DND-41 (cell line): ENCODE results near the gene DCAF11.

Experiments used
- ATAC-seq: fragments of 200-7000 bp; cut with Tn5 transposase; 3 replicates; pipeline ENCODE4 v1.9.1; 2021; ENCODE audit warnings: low read depth; ENCODE audit not compliant: insufficient read depth
- DNase-seq: peaks from one replicate; pipeline ENCODE4 v3.0.0-alpha.2; 2020
- H2AFZ ChIP-seq: 2 replicates; pipeline ENCODE4 v1.6.0; 2012; ENCODE audit warnings: low read depth, low read length
- H3K27ac ChIP-seq: 2 replicates; pipeline ENCODE4 v1.5.1; 2012; ENCODE audit warnings: low read length, inconsistent platforms
- H3K27me3 ChIP-seq: fragments of 200-600 bp; sonication (generic); 2 replicates; pipeline ENCODE4 v1.6.0; 2012; ENCODE audit warnings: low read length, mild to moderate bottlenecking, inconsistent platforms; ENCODE audit not compliant: insufficient read depth, poor library complexity
- H3K36me3 ChIP-seq: 2 replicates; pipeline ENCODE4 v1.5.1; 2012; ENCODE audit warnings: low read length, inconsistent platforms; ENCODE audit not compliant: insufficient read depth
- H3K4me1 ChIP-seq: 2 replicates; pipeline ENCODE4 v1.5.1; 2012; ENCODE audit warnings: mild to moderate bottlenecking, low read length; ENCODE audit not compliant: insufficient read depth
- H3K4me2 ChIP-seq: 2 replicates; pipeline ENCODE4 v1.6.0; 2012; ENCODE audit warnings: mild to moderate bottlenecking, moderate library complexity, low read length, inconsistent platforms; ENCODE audit not compliant: insufficient read depth
- H3K4me3 ChIP-seq, 2 experiments: fragments of 200-600 bp in 1 of 2; shearing (Covaris generic) in 1 of 2; 2 replicates each; pipeline ENCODE4 v1.5.1; 2012 to 2016; ENCODE audit warnings: inconsistent platforms in 2 of 2, low read length in 2 of 2, mild to moderate bottlenecking in 2 of 2, low read depth in 1 of 2, moderate library complexity in 1 of 2
- H3K79me2 ChIP-seq: 2 replicates; pipeline ENCODE4 v1.6.0; 2012; ENCODE audit warnings: low read length, inconsistent platforms; ENCODE audit not compliant: insufficient read depth
- H3K9ac ChIP-seq: 2 replicates; pipeline ENCODE4 v1.6.0; 2012; ENCODE audit warnings: low read depth, mild to moderate bottlenecking, inconsistent platforms, low read length, moderate library complexity
- H3K9me3 ChIP-seq: 2 replicates; pipeline ENCODE4 v1.5.1; 2012; ENCODE audit warnings: low read length, moderate library complexity, mild to moderate bottlenecking, inconsistent platforms; ENCODE audit not compliant: insufficient read depth, severe bottlenecking
- H4K20me1 ChIP-seq: 2 replicates; pipeline ENCODE4 v1.6.0; 2012; ENCODE audit warnings: low read length; ENCODE audit not compliant: insufficient read depth
- CTCF ChIP-seq: IDR thresholded peaks from 2 replicates; pipeline ENCODE4 v1.5.1; 2012; ENCODE audit warnings: borderline replicate concordance, low read length, moderate library complexity, mild to moderate bottlenecking; ENCODE audit not compliant: poor library complexity, severe bottlenecking; ENCODE audit errors: extremely low read depth
- EZH2 ChIP-seq: IDR thresholded peaks from 3 replicates; pipeline ENCODE4 v1.6.1; 2012; ENCODE audit warnings: borderline replicate concordance, low read depth, mild to moderate bottlenecking, moderate library complexity, low read length, inconsistent platforms; ENCODE audit not compliant: severe bottlenecking

The DCAF11 gene

DNA sequence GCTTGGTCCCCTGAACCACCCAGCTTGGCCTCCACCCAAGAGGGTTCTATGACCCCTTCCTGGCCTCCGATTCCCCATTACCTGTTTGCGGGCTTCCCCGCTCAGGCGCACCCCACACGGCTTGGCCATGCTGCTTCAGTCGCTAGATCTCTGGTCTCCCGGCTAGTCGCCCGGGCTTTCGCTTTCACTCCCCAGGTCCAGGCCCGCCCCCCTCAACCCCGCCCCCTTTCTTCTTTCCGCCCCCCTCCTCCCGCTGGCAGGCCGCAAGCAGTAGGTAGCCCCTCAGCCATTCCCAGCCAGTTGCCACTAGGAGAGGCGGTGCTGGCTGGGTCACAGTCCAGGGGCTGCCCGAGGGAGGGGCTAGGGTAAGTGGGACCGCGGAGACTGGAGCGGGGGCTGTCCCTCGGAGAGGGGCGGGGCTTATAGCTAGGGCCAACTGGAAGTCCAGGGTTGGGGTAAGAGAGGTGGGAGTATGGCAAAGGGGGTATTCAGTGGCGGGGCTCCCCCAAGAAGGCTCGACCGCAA lies 31.9 kb downstream of the DCAF11 start, which contains the start of gene PSME2:
Gene PSME2, minus strand, starts transcription at position 158 of the 525 bp plus-strand sequence. Its CDS starts 29 bp downstream, at position 129.
- Histone ChIP-seq H3K4me2 (peak within 1 kb of the TSS; percentile 93), H3K9ac (peak within 1 kb of the TSS; percentile 81), H3K36me3 (peaks cover 63% of the 10 kb centered on the region), H4K20me1 (peaks cover 28% of the 10 kb centered on the region), H3K9me3 (no peaks in the 10 kb centered on the region), H3K4me3 (peak within 1 kb of the TSS; percentile 67 to 76), H3K79me2 (peaks cover 54% of the 10 kb centered on the region), H2AFZ (peak within 1 kb of the TSS; percentile 81), H3K27me3 (no peaks in the 10 kb centered on the region), H3K4me1 (peaks cover 67% of the 10 kb centered on the region), H3K27ac (peak within 1 kb of the TSS; percentile 92)
- DNase-seq (peak; percentile 97), ATAC-seq (peak; percentile 73)
- no peak for TF ChIP-seq CTCF
- TF ChIP-seq EZH2, result no peak

- Histone ChIP-seq H4K20me1 (peaks cover 28% of the 10 kb centered on the region), H3K36me3 (peaks cover 70% of the 10 kb centered on the region), H3K27ac (peak within 1 kb of the TSS; percentile 92), H3K4me3 (peak within 1 kb of the TSS; percentile 67 to 76), H3K79me2 (peaks cover 54% of the 10 kb centered on the region), H2AFZ (peak within 1 kb of the TSS; percentile 81), H3K9me3 (no peaks in the 10 kb centered on the region), H3K4me2 (peak within 1 kb of the TSS; percentile 93), H3K27me3 (no peaks in the 10 kb centered on the region), H3K4me1 (peaks cover 62% of the 10 kb centered on the region), H3K9ac (peak within 1 kb of the TSS; percentile 81)
- ATAC-seq (peak; percentile 85), DNase-seq (peak; percentile 99)
- TF ChIP-seq CTCF (no peak), EZH2 (no peak)
Measured at GRCh38 chr14:24146978-24147760, 32.6 kb downstream of the DCAF11 start, which contains the start of gene RNF31. Gene RNF31, plus strand, starts transcription at chr14:24147498. Its CDS starts 201 bp downstream, at chr14:24147699.

DNA sequence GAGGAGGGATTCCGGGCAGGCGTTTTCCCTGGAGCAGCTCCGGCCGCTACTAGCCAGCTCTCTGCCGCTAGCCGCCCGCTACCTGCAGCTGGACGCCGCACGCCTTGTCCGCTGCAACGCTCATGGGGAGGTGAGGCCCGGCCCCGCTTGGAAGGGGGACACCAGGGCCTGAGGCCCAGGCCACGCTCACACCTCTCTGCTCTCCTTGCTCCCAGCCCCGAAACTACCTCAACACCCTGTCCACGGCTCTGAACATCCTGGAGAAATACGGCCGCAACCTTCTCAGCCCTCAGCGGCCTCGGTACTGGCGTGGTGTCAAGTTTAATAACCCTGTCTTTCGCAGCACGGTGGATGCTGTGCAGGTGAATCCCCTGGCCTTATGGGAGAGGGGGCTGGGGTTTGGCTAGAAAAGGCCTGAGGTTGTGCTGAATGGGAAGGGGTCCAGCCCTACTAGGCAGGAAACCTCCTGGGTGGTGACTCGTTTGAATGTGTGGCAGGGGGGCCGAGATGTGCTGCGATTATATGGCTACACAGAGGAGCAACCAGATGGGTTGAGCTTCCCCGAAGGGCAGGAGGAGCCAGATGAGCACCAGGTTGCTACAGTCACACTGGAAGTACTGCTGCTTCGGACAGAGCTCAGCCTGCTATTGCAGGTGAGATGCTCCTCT lies 33.3 kb downstream of the DCAF11 start:
- TF ChIP-seq EZH2, result no peak
- no peak for TF ChIP-seq CTCF
- peak overlapping the region; percentile 76 for H3K27ac ChIP-seq
- H3K9me3 ChIP-seq, result no peaks in the 10 kb centered on the region
- no peaks in the 10 kb centered on the region for H3K27me3 ChIP-seq
- peak overlapping the region; percentile 75 for H2AFZ ChIP-seq
- H3K4me1 ChIP-seq, result peaks cover 55% of the 10 kb centered on the region
- ATAC-seq (no peak), DNase-seq (peak; percentile 26)
- H4K20me1 ChIP-seq, result peaks cover 28% of the 10 kb centered on the region
- peaks cover 54% of the 10 kb centered on the region for H3K79me2 ChIP-seq
- peak overlapping the region; percentile 81 for H3K9ac ChIP-seq
- H3K36me3 ChIP-seq, result peaks cover 72% of the 10 kb centered on the region
- peak overlapping the region; percentile 67 to 76 for H3K4me3 ChIP-seq
- H3K4me2 ChIP-seq, result peak overlapping the region; percentile 93
